ENCODE results near the gene PHF13.

Gene PHF13

GRCh38 chr1:6613361-6614018, at the start of gene PHF13:
Gene PHF13, plus strand, starts transcription at chr1:6613731. Its CDS starts 336 bp downstream, at chr1:6614067.
- DNase-seq: peak; percentile 98

DNA sequence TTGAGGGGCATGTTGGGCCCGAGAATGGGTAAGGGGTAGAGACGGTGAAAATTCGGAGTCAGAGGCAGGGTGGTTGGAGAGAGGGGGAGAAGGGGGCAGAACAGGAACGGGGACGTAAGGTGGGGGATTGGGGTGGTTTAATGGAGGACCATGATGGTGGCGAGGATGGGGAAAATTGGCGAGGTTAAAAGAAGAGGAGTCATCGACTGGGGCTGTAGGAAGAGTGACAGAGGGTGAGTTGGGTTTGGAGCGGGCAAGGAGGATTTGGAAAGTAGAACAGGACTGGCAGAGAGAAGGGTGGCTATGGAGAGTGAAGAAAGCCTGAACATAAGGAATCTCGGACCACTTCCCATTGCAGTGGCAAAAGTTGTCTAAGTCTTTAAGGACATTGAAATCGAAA, 44.5 kb upstream of the PHF13 start:
- DNase-seq: no peak

- DNase-seq: no peak
Measured at GRCh38 chr1:6570100-6570499, 43.4 kb upstream of the PHF13 start.

DNA sequence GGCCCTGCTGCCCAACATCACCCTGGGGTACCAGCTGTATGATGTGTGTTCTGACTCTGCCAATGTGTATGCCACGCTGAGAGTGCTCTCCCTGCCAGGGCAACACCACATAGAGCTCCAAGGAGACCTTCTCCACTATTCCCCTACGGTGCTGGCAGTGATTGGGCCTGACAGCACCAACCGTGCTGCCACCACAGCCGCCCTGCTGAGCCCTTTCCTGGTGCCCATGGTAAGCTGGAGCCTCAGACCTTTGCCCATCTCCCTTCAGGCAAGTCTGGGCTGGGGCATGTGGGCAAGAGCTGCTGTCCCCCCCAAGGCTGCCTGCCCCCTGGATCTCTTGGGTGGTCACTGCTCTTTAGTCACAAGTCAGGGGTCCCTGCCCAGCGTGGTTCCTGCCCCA, 42.5 kb upstream of the PHF13 start:
- no peak for DNase-seq

DNA sequence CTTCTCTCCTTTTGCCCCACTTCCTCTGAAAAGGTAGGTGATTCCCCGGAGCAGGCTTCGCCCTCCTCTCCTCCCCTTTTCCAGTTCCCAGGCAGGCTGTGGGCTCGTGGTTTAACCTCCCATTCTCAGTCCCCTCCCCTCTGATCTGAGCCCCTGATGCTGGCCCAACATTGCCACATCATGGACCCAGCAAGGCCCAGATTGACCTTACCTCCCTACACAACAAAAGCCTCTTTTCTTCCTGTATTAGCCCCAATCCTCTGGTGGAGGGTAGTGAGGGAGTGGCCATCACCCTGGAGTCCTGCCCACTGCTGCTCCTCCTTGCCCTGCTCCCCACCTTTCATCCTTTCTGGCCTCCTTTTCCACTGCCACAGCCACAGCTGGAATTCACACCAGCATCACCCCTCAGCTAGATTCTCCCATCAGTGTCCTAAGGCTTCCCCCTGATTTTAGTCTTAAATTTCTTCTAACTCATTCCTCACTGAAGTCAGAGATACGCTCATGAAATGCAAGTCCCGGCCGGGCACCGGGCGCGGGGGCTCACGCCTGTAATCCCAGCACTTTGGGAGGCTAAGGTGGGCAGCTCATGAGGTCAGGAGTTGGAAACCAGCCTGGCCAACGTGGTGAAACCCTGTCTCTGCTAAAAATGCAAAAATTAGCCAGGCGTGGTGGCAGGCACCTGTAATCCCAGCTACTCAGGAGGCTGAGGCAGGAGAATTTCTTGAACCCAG, 40.7 kb upstream of the PHF13 start:
- no peak for DNase-seq

DNA sequence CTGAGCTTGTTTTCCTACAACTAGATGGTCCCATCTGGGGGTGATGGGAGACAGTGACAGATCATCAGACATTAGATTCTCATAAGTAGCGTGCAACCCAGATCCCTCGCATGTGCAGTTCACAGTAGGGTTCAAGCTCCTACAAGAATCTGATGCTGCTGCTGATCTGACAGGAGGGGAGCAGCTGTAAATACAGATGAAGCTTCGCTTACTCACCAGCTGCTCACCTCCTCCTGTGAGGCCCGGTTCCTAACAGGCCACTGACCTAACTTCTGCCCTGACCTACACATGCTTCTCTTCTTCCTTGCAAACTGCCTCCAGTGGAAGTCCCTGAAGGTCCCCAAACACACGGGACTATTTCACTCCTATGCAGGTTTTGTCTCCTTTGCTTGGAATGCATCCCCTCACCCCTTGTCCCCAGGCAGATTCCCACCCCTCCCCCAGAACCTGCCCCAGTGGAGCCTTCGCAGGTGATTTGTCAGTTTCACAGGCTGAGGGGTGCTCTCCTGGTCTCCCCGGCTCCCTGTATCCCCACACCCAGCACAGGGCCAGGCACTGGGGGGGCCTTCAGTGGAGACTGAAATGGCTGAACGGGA, 39.4 kb upstream of the PHF13 start:
- DNase-seq: no peak

- DNase-seq: no peak
Measured at GRCh38 chr1:6574818-6575217, 38.7 kb upstream of the PHF13 start.

- DNase-seq: no peak
Measured at GRCh38 chr1:6577831-6578525, 35.6 kb upstream of the PHF13 start.

DNA sequence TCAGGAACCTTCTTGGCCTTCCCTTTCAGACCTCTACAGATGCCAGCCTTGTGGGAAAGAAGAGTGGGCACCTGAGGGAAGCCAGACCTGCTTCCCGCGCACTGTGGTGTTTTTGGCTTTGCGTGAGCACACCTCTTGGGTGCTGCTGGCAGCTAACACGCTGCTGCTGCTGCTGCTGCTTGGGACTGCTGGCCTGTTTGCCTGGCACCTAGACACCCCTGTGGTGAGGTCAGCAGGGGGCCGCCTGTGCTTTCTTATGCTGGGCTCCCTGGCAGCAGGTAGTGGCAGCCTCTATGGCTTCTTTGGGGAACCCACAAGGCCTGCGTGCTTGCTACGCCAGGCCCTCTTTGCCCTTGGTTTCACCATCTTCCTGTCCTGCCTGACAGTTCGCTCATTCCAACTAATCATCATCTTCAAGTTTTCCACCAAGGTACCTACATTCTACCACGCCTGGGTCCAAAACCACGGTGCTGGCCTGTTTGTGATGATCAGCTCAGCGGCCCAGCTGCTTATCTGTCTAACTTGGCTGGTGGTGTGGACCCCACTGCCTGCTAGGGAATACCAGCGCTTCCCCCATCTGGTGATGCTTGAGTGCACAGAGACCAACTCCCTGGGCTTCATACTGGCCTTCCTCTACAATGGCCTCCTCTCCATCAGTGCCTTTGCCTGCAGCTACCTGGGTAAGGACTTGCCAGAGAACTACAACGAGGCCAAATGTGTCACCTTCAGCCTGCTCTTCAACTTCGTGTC, 34.7 kb upstream of the PHF13 start:
- DNase-seq: no peak

DNA sequence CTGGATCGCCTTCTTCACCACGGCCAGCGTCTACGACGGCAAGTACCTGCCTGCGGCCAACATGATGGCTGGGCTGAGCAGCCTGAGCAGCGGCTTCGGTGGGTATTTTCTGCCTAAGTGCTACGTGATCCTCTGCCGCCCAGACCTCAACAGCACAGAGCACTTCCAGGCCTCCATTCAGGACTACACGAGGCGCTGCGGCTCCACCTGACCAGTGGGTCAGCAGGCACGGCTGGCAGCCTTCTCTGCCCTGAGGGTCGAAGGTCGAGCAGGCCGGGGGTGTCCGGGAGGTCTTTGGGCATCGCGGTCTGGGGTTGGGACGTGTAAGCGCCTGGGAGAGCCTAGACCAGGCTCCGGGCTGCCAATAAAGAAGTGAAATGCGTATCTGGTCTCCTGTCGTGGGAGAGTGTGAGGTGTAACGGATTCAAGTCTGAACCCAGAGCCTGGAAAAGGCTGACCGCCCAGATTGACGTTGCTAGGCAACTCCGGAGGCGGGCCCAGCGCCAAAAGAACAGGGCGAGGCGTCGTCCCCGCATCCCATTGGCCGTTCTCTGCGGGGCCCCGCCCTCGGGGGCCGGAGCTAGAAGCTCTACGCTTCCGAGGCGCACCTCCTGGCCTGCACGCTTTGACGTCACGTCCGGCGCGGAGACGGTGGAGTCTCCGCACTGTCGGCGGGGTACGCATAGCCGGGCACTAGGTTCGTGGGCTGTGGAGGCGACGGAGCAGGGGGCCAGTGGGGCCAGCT, 34.0 kb upstream of the PHF13 start, which contains the start of gene ZBTB48:
ZBTB48 (plus strand) TSS at position 621 of the 745 bp plus-strand sequence. CDS start 616 bp downstream, outside the sequence.
- peak; percentile 97 for DNase-seq

DNA sequence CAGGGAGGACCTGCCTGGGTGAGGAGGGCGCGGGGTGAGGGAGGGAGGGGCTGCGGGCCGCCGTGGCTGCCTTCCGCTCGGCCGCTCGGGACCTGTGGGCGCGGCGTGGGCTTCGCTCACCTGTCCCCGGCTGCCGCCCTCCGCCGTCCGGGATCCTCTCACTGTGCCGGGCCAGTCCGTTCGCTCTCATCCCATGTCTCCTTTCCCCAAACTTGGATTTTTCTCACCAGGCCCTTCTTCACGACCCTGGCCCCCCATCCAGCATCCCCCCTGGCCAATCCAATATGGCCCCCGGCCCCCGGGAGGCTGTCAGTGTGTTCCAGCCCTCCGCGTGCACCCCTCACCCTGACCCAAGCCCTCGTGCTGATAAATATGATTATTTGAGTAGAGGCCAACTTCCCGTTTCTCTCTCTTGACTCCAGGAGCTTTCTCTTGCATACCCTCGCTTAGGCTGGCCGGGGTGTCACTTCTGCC, 33.4 kb upstream of the PHF13 start:
- DNase-seq: no peak

DNA sequence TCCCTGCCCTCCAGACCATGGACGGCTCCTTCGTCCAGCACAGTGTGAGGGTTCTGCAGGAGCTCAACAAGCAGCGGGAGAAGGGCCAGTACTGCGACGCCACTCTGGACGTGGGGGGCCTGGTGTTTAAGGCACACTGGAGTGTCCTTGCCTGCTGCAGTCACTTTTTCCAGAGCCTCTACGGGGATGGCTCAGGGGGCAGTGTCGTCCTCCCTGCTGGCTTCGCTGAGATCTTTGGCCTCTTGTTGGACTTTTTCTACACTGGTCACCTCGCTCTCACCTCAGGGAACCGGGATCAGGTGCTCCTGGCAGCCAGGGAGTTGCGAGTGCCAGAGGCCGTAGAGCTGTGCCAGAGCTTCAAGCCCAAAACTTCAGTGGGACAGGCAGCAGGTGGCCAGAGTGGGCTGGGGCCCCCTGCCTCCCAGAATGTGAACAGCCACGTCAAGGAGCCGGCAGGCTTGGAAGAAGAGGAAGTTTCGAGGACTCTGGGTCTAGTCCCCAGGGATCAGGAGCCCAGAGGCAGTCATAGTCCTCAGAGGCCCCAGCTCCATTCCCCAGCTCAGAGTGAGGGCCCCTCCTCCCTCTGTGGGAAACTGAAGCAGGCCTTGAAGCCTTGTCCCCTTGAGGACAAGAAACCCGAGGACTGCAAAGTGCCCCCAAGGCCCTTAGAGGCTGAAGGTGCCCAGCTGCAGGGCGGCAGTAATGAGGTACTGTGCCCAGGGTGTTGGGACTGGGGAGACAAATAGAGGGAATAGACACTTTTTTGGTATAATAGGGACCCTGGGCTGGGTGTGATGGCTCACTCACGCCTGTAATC, 32.7 kb upstream of the PHF13 start:
- no peak for DNase-seq

- DNase-seq: peak; percentile 36
Measured at GRCh38 chr1:6581561-6582305, 31.8 kb upstream of the PHF13 start.

DNA sequence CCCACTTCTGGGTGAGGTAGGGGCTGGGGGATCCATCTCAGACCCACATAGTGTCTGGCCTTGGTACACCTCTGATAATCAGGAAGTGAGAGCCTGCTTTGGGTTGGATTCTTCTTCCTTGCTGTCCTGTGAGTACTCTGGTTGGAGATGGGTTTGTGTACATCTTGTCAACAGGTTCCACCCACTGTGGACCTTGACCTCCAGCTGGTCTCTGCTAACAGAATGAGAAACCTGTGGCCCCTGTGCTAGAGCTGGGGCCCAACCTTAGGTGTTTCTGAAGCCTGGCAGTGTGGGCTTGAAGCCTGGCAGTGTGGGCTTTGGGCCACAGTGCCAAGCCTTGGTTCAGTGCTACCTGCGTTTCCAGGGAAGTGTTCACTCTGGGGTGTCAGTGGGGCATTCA, 31.2 kb upstream of the PHF13 start:
- DNase-seq: no peak

DNA sequence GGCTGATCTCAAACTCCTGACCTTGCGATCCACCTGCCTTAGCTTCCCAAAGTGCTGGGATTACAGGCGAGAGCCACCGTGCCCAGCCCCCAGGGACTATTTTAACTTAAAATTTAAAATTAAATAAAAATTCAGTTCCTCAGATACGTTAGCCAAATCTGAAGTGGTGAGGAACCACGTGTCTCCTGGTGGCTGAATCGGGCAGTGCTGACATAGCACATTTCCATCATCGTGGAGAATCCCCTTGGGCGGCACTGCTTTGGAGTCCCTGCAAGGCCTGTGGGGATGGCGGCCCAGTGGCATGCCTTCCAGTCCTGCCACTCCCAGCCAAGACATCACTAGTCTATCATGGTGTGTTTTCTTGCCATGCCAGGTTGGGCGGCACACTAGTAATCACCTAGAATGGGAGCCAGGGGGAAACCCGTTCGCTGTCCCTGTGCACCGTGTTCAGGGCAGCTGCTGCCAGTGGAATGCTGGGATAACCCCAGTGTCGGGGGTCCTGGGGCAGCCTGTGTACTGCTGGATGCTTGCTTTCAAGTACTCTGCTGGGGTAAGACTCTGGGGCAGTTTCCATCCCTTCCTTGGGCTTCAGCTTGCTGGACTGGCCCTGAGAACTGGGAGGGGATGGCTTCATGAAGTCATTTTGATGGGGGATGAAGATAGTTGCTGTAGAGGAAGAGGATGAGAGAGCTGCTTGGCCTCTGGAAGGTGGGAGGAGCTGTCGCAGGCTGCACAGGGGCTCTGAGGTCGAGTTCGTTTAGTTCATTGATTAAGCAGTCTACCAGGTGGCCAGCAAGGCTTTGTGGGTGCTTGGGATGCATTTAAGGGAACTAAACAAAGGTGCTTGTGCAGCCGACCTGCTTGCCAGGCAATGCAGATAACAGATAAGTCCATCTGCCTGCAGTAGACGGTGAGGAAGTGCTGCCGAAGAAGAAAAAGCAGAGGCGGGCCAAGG, 29.1 kb upstream of the PHF13 start:
- no peak for DNase-seq

- DNase-seq: no peak
Measured at GRCh38 chr1:6585081-6585722, 28.3 kb upstream of the PHF13 start.

GRCh38 chr1:6585841-6586240, 27.7 kb upstream of the PHF13 start:
- DNase-seq: no peak

GRCh38 chr1:6586404-6586816, 27.1 kb upstream of the PHF13 start:
- no peak for DNase-seq
